H1 (cell line): Measurements from ENCODE around the gene ACSF3. TPM values are rescaled to one million over a fixed set of nuclear protein-coding genes. Genes with fewer than 3 reads are reported as not detected.

Experiments used
- CTCF ChIA-PET: fragments of 300-600 bp; sonication (Branson Sonifier 250); formaldehyde crosslinking; loops from one replicate; lab custom pipeline; 2021; ENCODE audit not compliant: partially characterized antibody; lab: Charles Lee
- POLR2A ChIA-PET: fragments of 300-600 bp; sonication (Branson Sonifier 250); formaldehyde crosslinking; loops from one replicate; lab custom pipeline; 2021; ENCODE audit warnings: inconsistent platforms; ENCODE audit not compliant: partially characterized antibody; lab: Charles Lee
- DNase-seq, 2 experiments: peaks; one replicate each; pipeline versions ENCODE4 v3.0.0 to v3.0.0-alpha.2; 2010 to 2022; ENCODE audit warnings: low spot score in 2 of 2, low read depth in 1 of 2, mixed read lengths in 1 of 2
- FAIRE-seq: peaks from 2 replicates; lab custom pipeline; 2011; peaks lifted over from hg19 to GRCh38; lab: Jason Lieb, UNC
- H2AFZ ChIP-seq: 2 replicates; pipeline ENCODE4 v1.8.1; 2012; ENCODE audit warnings: low read length, inconsistent platforms
- H2AK5ac ChIP-seq: 2 replicates; pipeline ENCODE4 v1.6.1; 2013; ENCODE audit warnings: low read depth, low read length
- H2BK120ac ChIP-seq: replicated peaks from 2 replicates; pipeline ENCODE3; 2013; ENCODE audit warnings: low read depth, low read length, inconsistent platforms
- H2BK12ac ChIP-seq: 2 replicates; pipeline ENCODE4 v1.6.1; 2013; ENCODE audit warnings: low read depth, low read length
- H2BK15ac ChIP-seq: 2 replicates; pipeline ENCODE4 v1.6.1; 2013; ENCODE audit warnings: low read length
- H2BK20ac ChIP-seq: 2 replicates; pipeline ENCODE4 v1.6.1; 2013; ENCODE audit warnings: low read length
- H2BK5ac ChIP-seq: 2 replicates; pipeline ENCODE4 v1.6.1; 2013; ENCODE audit warnings: low read depth, low read length
- H3K14ac ChIP-seq: 2 replicates; pipeline ENCODE4 v1.6.1; 2013; ENCODE audit warnings: inconsistent platforms; ENCODE audit not compliant: insufficient read length
- H3K18ac ChIP-seq: 2 replicates; pipeline ENCODE4 v1.6.1; 2013; ENCODE audit warnings: low read length; ENCODE audit errors: extremely low read depth
- H3K23ac ChIP-seq: 2 replicates; pipeline ENCODE4 v1.6.1; 2013; ENCODE audit warnings: inconsistent platforms; ENCODE audit not compliant: insufficient read length
- H3K23me2 ChIP-seq: 2 replicates; pipeline ENCODE4 v1.6.1; 2013; ENCODE audit warnings: low read depth, low read length
- H3K27ac ChIP-seq: 2 replicates; pipeline ENCODE4 v1.6.1; 2011; ENCODE audit warnings: low read depth, low read length, inconsistent platforms
- H3K27me3 ChIP-seq, 4 experiments: replicated peaks in 1 of 4; 1 replicate in 1 of 4; 2 replicates in 3 of 4; pipeline versions ENCODE4 v1.6.1 to v1.8.1; 2011 to 2013; ENCODE audit warnings: low read length in 3 of 4, mild to moderate bottlenecking in 3 of 4, inconsistent platforms in 2 of 4, mixed read lengths in 2 of 4, moderate library complexity in 1 of 4; ENCODE audit not compliant: control insufficient read depth in 3 of 4, insufficient read depth in 3 of 4; ENCODE audit errors: extremely low read depth in 1 of 4
- H3K36me3 ChIP-seq, 4 experiments: 2 replicates each; pipeline versions ENCODE4 v1.6.1 to v1.8.1; 2011 to 2013; ENCODE audit warnings: mild to moderate bottlenecking in 4 of 4, low read length in 3 of 4, moderate library complexity in 2 of 4, control low read depth in 1 of 4, inconsistent platforms in 1 of 4; ENCODE audit not compliant: insufficient read depth in 4 of 4, control insufficient read depth in 2 of 4
- H3K4ac ChIP-seq: replicated peaks from 2 replicates; pipeline ENCODE3; 2013; ENCODE audit warnings: low read length, low read depth, mixed read lengths, inconsistent platforms; ENCODE audit not compliant: insufficient read length
- H3K4me1 ChIP-seq, 4 experiments: replicated peaks in 1 of 4; 1 replicate in 1 of 4; 2 replicates in 3 of 4; pipeline versions ENCODE4 v1.6.1 to v1.8.1; 2011 to 2013; ENCODE audit warnings: low read length in 3 of 4, inconsistent platforms in 2 of 4, mixed read lengths in 1 of 4; ENCODE audit not compliant: insufficient read depth in 4 of 4, control insufficient read depth in 3 of 4
- H3K4me2 ChIP-seq, 2 experiments: 2 replicates each; pipeline versions ENCODE4 v1.6.1 to v1.8.1; 2011 to 2013; ENCODE audit warnings: low read depth in 2 of 2, low read length in 2 of 2, control low read depth in 1 of 2, inconsistent platforms in 1 of 2, mild to moderate bottlenecking in 1 of 2; ENCODE audit not compliant: insufficient read depth in 1 of 2
- H3K4me3 ChIP-seq, 4 experiments: fragments of 200-600, 300-600 bp in 1 of 4; sonication (generic), shearing (Covaris generic), sonication (Bioruptor Twin) in 1 of 4; 2 replicates each; pipeline versions ENCODE4 v1.5.1 to v1.8.1; 2011 to 2016; ENCODE audit warnings: low read length in 4 of 4, low read depth in 3 of 4, control low read depth in 2 of 4, inconsistent platforms in 2 of 4, mild to moderate bottlenecking in 2 of 4, mixed read lengths in 1 of 4, moderate library complexity in 1 of 4; ENCODE audit not compliant: insufficient read depth in 2 of 4; ENCODE audit errors: extremely low read depth in 1 of 4
- H3K56ac ChIP-seq: replicated peaks from 2 replicates; pipeline ENCODE3; 2013; ENCODE audit warnings: low read depth, mild to moderate bottlenecking, mixed read lengths, low read length, inconsistent platforms; ENCODE audit not compliant: insufficient read length
- H3K79me1 ChIP-seq: 2 replicates; pipeline ENCODE4 v1.6.1; 2013; ENCODE audit warnings: low read depth, low read length, control low read depth
- H3K79me2 ChIP-seq, 2 experiments: 2 replicates each; pipeline versions ENCODE4 v1.6.1 to v1.8.1; 2012 to 2013; ENCODE audit warnings: low read length in 2 of 2, mild to moderate bottlenecking in 2 of 2, inconsistent platforms in 1 of 2; ENCODE audit not compliant: insufficient read depth in 2 of 2, control insufficient read depth in 1 of 2
- H3K9ac ChIP-seq, 4 experiments: replicated peaks in 1 of 4; 1 replicate in 1 of 4; 2 replicates in 3 of 4; pipeline versions ENCODE4 v1.6.1 to v1.8.1; 2011 to 2013; ENCODE audit warnings: low read depth in 3 of 4, low read length in 3 of 4, control low read depth in 2 of 4, mild to moderate bottlenecking in 2 of 4, moderate library complexity in 2 of 4, inconsistent platforms in 1 of 4; ENCODE audit errors: extremely low read depth in 1 of 4
- H3K9me3 ChIP-seq, 2 experiments: 2 replicates each; pipeline versions ENCODE4 v1.6.1 to v1.8.1; 2012 to 2013; ENCODE audit warnings: mild to moderate bottlenecking in 2 of 2, moderate library complexity in 2 of 2, control low read depth in 1 of 2, inconsistent platforms in 1 of 2, low read depth in 1 of 2, low read length in 1 of 2, mixed read lengths in 1 of 2; ENCODE audit not compliant: insufficient read depth in 2 of 2
- H4K20me1 ChIP-seq, 2 experiments: replicated peaks in 1 of 2; 2 replicates each; pipeline versions ENCODE3 to v1.8.1; 2011 to 2013; ENCODE audit warnings: inconsistent platforms in 2 of 2, low read length in 2 of 2, mild to moderate bottlenecking in 1 of 2; ENCODE audit not compliant: insufficient read depth in 2 of 2, control insufficient read depth in 1 of 2
- H4K5ac ChIP-seq: 2 replicates; pipeline ENCODE4 v1.6.1; 2013; ENCODE audit warnings: low read length, low read depth, mixed read lengths, inconsistent platforms; ENCODE audit not compliant: insufficient read length
- H4K8ac ChIP-seq: 2 replicates; pipeline ENCODE4 v1.8.0; 2013; ENCODE audit warnings: mild to moderate bottlenecking, moderate library complexity, low read length, inconsistent platforms; ENCODE audit not compliant: insufficient read depth; ENCODE audit errors: extremely low read depth
- H4K91ac ChIP-seq: replicated peaks from 2 replicates; pipeline ENCODE3; 2013; ENCODE audit warnings: low read length, mixed read lengths, inconsistent platforms; ENCODE audit not compliant: insufficient read length
- SAP30 ChIP-seq: fragments of 300-600 bp; sonication (generic); IDR thresholded peaks from 2 replicates; pipeline ENCODE4 v1.7.1; 2012; ENCODE audit warnings: low read length, moderate library complexity, mild to moderate bottlenecking, inconsistent platforms; ENCODE audit not compliant: insufficient read depth, insufficient replicate concordance
- WGBS, 2 experiments: shearing (Covaris generic) in 1 of 2; methylation state at CpG; one replicate each; pipeline versions ENCODE4 v1.1.6 to v1.1.7; 2013 to 2015; ENCODE audit warnings: low lambda C conversion rate in 2 of 2, mixed read lengths in 2 of 2, inconsistent platforms in 1 of 2, low coverage in 1 of 2, missing lambda C conversion rate in 1 of 2; ENCODE audit not compliant: insufficient replicate concordance in 2 of 2, insufficient coverage in 1 of 2, insufficient read length in 1 of 2; ENCODE audit errors: extremely low coverage in 1 of 2, missing lambda C conversion rate in 1 of 2; 5-methylcytosine and 5-hydroxymethylcytosine counted together
- polyA plus RNA-seq, 7 experiments: library from polyadenylated mRNA; depleted of rRNA in 3 of 7; stranded (reverse) in 5 of 7; unstranded in 2 of 7; fragments of >200 nt in 5 of 7; fragments of 200-250 nt in 2 of 7; gene quantifications; 1 replicate in 5 of 7; 2 replicates in 1 of 7; 4 replicates in 1 of 7; pipeline versions ENCODE4 v1.2.1 to v1.2.3, GENCODE V29; 2011 to 2013; ENCODE audit warnings: missing spikeins in 2 of 7, mixed read lengths in 2 of 7
- total RNA-seq: library from RNA; stranded (reverse); fragmentation: NEBNext Ultra II Directional; extraction: Animal tissue kit (Norgen Biotek cat#: 25700); gene quantifications from 2 replicates; pipeline ENCODE4 v1.2.1, GENCODE V29; 2021

The ACSF3 gene
- total and polyA plus RNA-seq, 2 of the 8 experiments (the other 6 are each of a cell fraction or from before 2014, with no cell fraction given), result 15.6 to 22.9 TPM

GRCh38 chr16:89136931-89137330 lies 43.3 kb downstream of the ACSF3 start:
- H3K18ac ChIP-seq, result no peak overlapping the region
- no peak overlapping the region for H2BK5ac ChIP-seq
- no peak overlapping the region for H3K14ac ChIP-seq
- H3K4ac ChIP-seq, result no peak overlapping the region
- no peak overlapping the region for H3K23ac ChIP-seq
- no peaks in the 10 kb centered on the region for H3K79me2 ChIP-seq
- no peak overlapping the region for H2AK5ac ChIP-seq
- H3K9ac ChIP-seq, result no peak overlapping the region
- no peak overlapping the region for H3K4me2 ChIP-seq
- no peak overlapping the region for H2AFZ ChIP-seq
- no peaks in the 10 kb centered on the region for H3K27me3 ChIP-seq
- H4K5ac ChIP-seq, result no peak overlapping the region
- WGBS, 2 experiments, result 97% methylated on average over 17 of the region's 17 CpGs; no CpG with 5 or more reads in 1 of the 2 experiments
- peaks cover 0 to 17% (median 10%) of the 10 kb centered on the region in 4 experiments; a peak in 4 of 8 replicates for H3K36me3 ChIP-seq
- peaks cover 0 to 7% of the 10 kb centered on the region in 2 experiments for H4K20me1 ChIP-seq
- no peak overlapping the region for H3K4me3 ChIP-seq
- no peak for TF ChIP-seq SAP30
- H2BK120ac ChIP-seq, result no peak overlapping the region
- H3K56ac ChIP-seq, result no peak overlapping the region
- H3K4me1 ChIP-seq, result no peaks in the 10 kb centered on the region
- peak overlapping the region; percentile 25; the same call in 1 of the 2 replicates for H4K8ac ChIP-seq
- no peak overlapping the region for H3K27ac ChIP-seq
- H3K23me2 ChIP-seq, result no peaks in the 10 kb centered on the region
- no peak overlapping the region for H2BK12ac ChIP-seq
- no peak overlapping the region for H4K91ac ChIP-seq
- POLR2A ChIA-PET, result interaction anchor here (0.6 to 1.3 kb wide), 2 partner anchors 19 to 351 kb away, joined by 4 read pairs; no protein-coding TSS in a partner anchor
- DNase-seq (no peak), FAIRE-seq (no peak)
- no peak overlapping the region for H2BK15ac ChIP-seq
- H3K79me1 ChIP-seq, result no peaks in the 10 kb centered on the region
- H2BK20ac ChIP-seq, result no peak overlapping the region
- H3K9me3 ChIP-seq, result no peaks in the 10 kb centered on the region
- CTCF ChIA-PET, result interaction anchor here (0.6 to 1.0 kb wide), 3 partner anchors 147 to 298 kb away, joined by 3 to 5 read pairs (median 3); no protein-coding TSS in a partner anchor
